Measurements from ENCODE around the gene FLT3LG. TPM values are rescaled to one million over a fixed set of nuclear protein-coding genes. Genes with fewer than 3 reads are reported as not detected.

Gene FLT3LG
- total RNA-seq, 2 donors from 2014 or later, result 0.52 to 0.66 TPM

DNA sequence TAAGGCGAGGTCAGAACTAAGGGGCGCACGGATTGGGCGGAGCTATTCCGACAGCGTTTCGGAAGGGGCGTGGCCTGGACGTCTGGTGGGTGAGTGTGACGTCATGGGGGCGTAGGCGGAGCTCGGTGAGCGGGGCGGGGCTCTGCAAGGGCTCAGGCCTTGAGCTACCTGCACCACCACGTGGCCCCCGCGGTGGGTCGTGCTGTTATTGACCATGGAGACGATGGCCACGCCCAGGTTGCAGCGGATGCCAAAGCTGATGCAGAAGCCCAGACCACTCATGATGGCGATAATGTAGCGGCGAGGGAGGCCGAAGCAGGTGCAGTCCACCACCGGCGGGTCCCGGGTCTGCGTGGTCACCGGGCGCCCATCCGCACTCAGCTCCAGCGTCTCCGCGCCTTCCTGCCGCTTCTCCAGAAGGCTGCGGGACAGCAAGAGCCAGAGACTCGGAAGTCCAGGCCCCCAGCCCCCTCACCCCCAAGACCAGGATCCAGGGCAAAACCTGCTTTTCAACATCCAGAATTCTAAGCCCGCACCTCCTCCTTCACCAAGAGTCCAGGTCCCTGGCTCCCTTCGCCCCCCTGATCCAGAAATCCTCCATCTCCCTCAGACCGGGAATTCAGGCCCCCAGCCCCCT, 37.5 kb upstream of the FLT3LG start:
- no peak for TF ChIP-seq POLR2A (IDR thresholded peaks at IDR 0.05)
- TF ChIP-seq, protein P1, sequence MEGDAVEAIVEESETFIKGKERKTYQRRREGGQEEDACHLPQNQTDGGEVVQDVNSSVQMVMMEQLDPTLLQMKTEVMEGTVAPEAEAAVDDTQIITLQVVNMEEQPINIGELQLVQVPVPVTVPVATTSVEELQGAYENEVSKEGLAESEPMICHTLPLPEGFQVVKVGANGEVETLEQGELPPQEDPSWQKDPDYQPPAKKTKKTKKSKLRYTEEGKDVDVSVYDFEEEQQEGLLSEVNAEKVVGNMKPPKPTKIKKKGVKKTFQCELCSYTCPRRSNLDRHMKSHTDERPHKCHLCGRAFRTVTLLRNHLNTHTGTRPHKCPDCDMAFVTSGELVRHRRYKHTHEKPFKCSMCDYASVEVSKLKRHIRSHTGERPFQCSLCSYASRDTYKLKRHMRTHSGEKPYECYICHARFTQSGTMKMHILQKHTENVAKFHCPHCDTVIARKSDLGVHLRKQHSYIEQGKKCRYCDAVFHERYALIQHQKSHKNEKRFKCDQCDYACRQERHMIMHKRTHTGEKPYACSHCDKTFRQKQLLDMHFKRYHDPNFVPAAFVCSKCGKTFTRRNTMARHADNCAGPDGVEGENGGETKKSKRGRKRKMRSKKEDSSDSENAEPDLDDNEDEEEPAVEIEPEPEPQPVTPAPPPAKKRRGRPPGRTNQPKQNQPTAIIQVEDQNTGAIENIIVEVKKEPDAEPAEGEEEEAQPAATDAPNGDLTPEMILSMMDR (IDR thresholded peaks at IDR 0.05), result no peak
- Histone ChIP-seq H3K27ac (no peak overlapping the region), H3K27me3 (peaks cover 5 to 59% of the 10 kb centered on the region in 2 donors), H3K4me3 (no peak overlapping the region), H3K36me3 (replicated peaks in 1 of 2; ENCODE audit: insufficient read depth in 1 of 2, low read depth in 2 of 2) (no peaks in the 10 kb centered on the region), H3K9me3 (no peaks in the 10 kb centered on the region), H3K4me1 (peaks cover 6% of the 10 kb centered on the region)
- DNase-seq (peak in 1 of 4 donors; percentile 41), ATAC-seq (no peak)
- intact Hi-C loops (cut with DNase I), result loop anchor here (10.0 kb wide), 1 partner anchor 212 kb away; no protein-coding TSS in a partner anchor
- 7 to 11% methylated on average over 29 to 42 of the region's 42 CpGs for WGBS, 2 donors

GRCh38 chr19:49437231-49437630, 36.8 kb upstream of the FLT3LG start:
- TF ChIP-seq, protein P1 (IDR thresholded peaks at IDR 0.05), result no peak
- TF ChIP-seq POLR2A (IDR thresholded peaks at IDR 0.05), result no peak
- Histone ChIP-seq H3K4me1 (peaks cover 9% of the 10 kb centered on the region), H3K36me3 (replicated peaks in 1 of 2; ENCODE audit: insufficient read depth in 1 of 2, low read depth in 2 of 2) (no peaks in the 10 kb centered on the region), H3K9me3 (no peaks in the 10 kb centered on the region), H3K27ac (no peak overlapping the region), H3K4me3 (no peak overlapping the region), H3K27me3 (peaks cover 3 to 62% of the 10 kb centered on the region in 2 donors)
- no peak for DNase-seq
- WGBS, 2 donors, result 13 to 15% methylated on average over 8 of the region's 8 CpGs
- no peak for ATAC-seq
- intact Hi-C loops (cut with DNase I), result loop anchor here (10.0 kb wide), 1 partner anchor 212 kb away; no protein-coding TSS in a partner anchor

DNA sequence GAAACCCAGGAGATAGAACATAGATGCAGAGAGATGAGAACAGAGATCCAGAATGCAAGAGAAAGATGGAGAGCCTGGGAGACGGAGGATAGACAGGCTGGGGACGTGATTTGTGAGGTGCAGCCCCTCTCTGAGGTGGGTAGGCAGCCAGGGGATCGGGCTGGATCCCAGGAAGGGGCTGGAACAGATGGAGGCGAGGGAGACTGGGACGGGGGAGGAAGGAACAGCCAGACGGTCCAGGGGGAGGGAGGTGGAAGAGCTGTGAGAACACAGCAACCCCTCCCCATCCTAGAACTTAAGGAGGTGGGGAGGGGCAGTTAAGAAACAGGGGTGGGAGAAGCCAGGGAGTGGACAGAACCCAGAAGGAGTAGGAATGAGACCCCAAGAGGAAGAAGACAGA, 35.8 kb upstream of the FLT3LG start:
- intact Hi-C loops (cut with DNase I), result loop anchor here (10.0 kb wide), 1 partner anchor 213 kb away; no protein-coding TSS in a partner anchor
- Histone ChIP-seq H3K4me3 (no peak overlapping the region), H3K4me1 (peaks cover 13% of the 10 kb centered on the region), H3K27me3 (peaks cover 0 to 52% of the 10 kb centered on the region in 2 donors), H3K27ac (no peak overlapping the region), H3K9me3 (no peaks in the 10 kb centered on the region), H3K36me3 (replicated peaks in 1 of 2; ENCODE audit: insufficient read depth in 1 of 2, low read depth in 2 of 2) (no peaks in the 10 kb centered on the region)
- DNase-seq (no peak), ATAC-seq (no peak)
- no peak for TF ChIP-seq POLR2A (IDR thresholded peaks at IDR 0.05)
- TF ChIP-seq, protein P1 (IDR thresholded peaks at IDR 0.05), result no peak
- WGBS, 2 donors, result 6 to 9% methylated on average over 6 of the region's 6 CpGs

DNA sequence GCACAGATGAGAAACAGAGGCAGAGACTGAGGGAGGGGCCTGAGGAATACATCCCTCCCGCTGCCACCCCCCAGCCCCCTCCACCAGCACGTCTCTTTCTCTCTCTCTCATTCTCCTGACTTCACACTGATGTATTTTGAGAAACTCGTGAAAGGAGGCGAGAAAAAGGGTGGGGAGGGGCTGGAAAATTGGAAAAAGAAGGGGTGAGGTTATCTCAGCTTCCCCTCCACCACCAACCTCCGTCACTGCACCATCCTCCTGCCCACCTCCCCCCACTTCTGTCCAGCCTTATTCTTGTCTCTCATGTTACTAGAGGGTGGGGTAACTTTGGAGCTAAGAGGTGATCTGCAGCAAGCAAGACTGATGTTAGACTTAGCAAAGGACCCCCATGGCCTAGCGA, 34.2 kb upstream of the FLT3LG start:
- Histone ChIP-seq H3K4me3 (no peak overlapping the region), H3K4me1 (peaks cover 15% of the 10 kb centered on the region), H3K27ac (no peak overlapping the region), H3K27me3 (peaks cover 0 to 42% of the 10 kb centered on the region in 2 donors), H3K36me3 (replicated peaks in 1 of 2; ENCODE audit: insufficient read depth in 1 of 2, low read depth in 2 of 2) (no peaks in the 10 kb centered on the region), H3K9me3 (no peaks in the 10 kb centered on the region)
- DNase-seq (no peak), ATAC-seq (no peak)
- 37 to 43% methylated on average over 5 to 6 of the region's 6 CpGs for WGBS, 2 donors
- intact Hi-C loops (cut with DNase I), result loop anchor here (5.0 to 10.0 kb wide), 2 partner anchors 48 to 215 kb away; no protein-coding TSS in a partner anchor
- TF ChIP-seq, protein P1 (IDR thresholded peaks at IDR 0.05), result no peak
- TF ChIP-seq POLR2A (IDR thresholded peaks at IDR 0.05), result no peak
